Measurements from ENCODE around the gene FANK1. TPM values are rescaled to one million over a fixed set of nuclear protein-coding genes. Genes with fewer than 3 reads are reported as not detected.
"Not testable (repeated sequence)": the region's sequence is repeated elsewhere in the genome, so short reads cannot be mapped to it uniquely, and the experiment has no call there.

Gene FANK1
- total and polyA plus RNA-seq, 7 experiments from 2014 or later: 0.35 to 0.67 (median 0.37) TPM; not detected in 4

DNA sequence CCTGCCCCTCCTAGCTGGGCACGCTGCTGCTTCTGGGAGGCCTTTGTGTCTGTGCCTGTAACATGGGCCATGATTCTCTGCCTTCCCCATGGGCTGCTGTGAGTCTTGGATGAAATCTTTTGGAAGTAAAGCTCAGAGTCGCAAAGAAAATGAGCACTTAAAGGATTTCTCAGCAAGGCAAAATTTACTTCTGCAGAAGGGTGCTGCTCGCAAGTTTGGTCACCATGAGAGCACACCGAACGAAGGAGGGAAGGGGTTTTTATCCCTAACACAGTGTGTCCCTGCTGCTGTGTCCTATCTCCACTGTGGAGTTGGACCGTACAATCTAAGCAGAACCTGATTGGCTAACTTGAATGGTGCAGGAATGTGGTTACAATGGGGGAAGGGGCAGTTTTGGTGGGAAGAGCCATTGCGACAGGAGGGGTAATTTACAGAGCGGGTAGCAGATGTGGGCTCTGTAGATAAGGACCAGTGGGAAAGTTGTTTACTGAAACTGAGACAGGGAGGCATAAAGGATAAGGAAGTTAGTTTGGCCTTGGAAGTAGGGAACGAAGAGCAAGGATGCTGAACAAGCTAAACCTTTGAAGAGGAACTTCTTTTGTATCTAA is 57.5 kb downstream of the FANK1 start:
- peaks cover 0 to 4% (median 3%) of the 10 kb centered on the region in 5 donors for H3K36me3 Mint-ChIP-seq
- Histone ChIP-seq H3K27me3 (ENCODE audit: control insufficient read depth in 2 of 2, insufficient read depth in 2 of 2, low read length in 2 of 2) (peaks cover 0 to 2% of the 10 kb centered on the region in 2 donors), H3K27ac (ENCODE audit: low read depth, low read length) (no peak overlapping the region), H3K4me3 (ENCODE audit: low read length) (no peak overlapping the region), H3K4me1 (ENCODE audit: control insufficient read depth in 2 of 2, insufficient read depth in 2 of 2, low read length in 2 of 2) (no peaks in the 10 kb centered on the region), H3K36me3 (ENCODE audit: control insufficient read depth in 2 of 3, insufficient read depth in 3 of 3, low read length in 3 of 3) (no peaks in the 10 kb centered on the region), H3K9me3 (ENCODE audit: control insufficient read depth in 2 of 3, low read length in 3 of 3) (peaks cover 0 to 22% (median 6%) of the 10 kb centered on the region in 3 experiments)
- H3K4me1 Mint-ChIP-seq: no peaks in the 10 kb centered on the region
- intact Hi-C loops (cut with micrococcal nuclease): no loop called here
- DNase-seq (no peak), ATAC-seq (no peak)
- H3K27me3 Mint-ChIP-seq: peaks cover 0 to 9% (median 4%) of the 10 kb centered on the region in 5 donors
- CTCF ChIA-PET: no interaction called here
- H3K27ac Mint-ChIP-seq: no peak overlapping the region
- POLR2A ChIA-PET: no interaction called here
- no peak overlapping the region for H3K4me3 Mint-ChIP-seq
- H3K9me3 Mint-ChIP-seq: peaks cover 4 to 57% (median 20%) of the 10 kb centered on the region in 11 donors

- ATAC-seq (no peak), DNase-seq (no peak)
- Histone ChIP-seq H3K36me3 (ENCODE audit: control insufficient read depth in 2 of 3, insufficient read depth in 3 of 3, low read length in 3 of 3) (no peaks in the 10 kb centered on the region), H3K27ac (ENCODE audit: low read depth, low read length) (no peak overlapping the region), H3K4me3 (ENCODE audit: low read length) (no peak overlapping the region), H3K4me1 (ENCODE audit: control insufficient read depth in 2 of 2, insufficient read depth in 2 of 2, low read length in 2 of 2) (no peaks in the 10 kb centered on the region), H3K9me3 (ENCODE audit: control insufficient read depth in 2 of 3, low read length in 3 of 3) (peaks cover 0 to 22% (median 6%) of the 10 kb centered on the region in 3 experiments), H3K27me3 (ENCODE audit: control insufficient read depth in 2 of 2, insufficient read depth in 2 of 2, low read length in 2 of 2) (peaks cover 0 to 4% of the 10 kb centered on the region in 2 donors)
- no peak overlapping the region for H3K27ac Mint-ChIP-seq
- peaks cover 4 to 57% (median 20%) of the 10 kb centered on the region in 11 donors for H3K9me3 Mint-ChIP-seq
- peaks cover 0 to 4% (median 3%) of the 10 kb centered on the region in 5 donors for H3K36me3 Mint-ChIP-seq
- POLR2A ChIA-PET: no interaction called here
- no peak overlapping the region for H3K4me3 Mint-ChIP-seq
- CTCF ChIA-PET: no interaction called here
- intact Hi-C loops (cut with micrococcal nuclease): no loop called here
- H3K4me1 Mint-ChIP-seq: no peaks in the 10 kb centered on the region
- H3K27me3 Mint-ChIP-seq: peaks cover 0 to 10% (median 4%) of the 10 kb centered on the region in 5 donors
Observed at GRCh38 chr10:125955766-125956165, 59.4 kb downstream of the FANK1 start.

- CTCF ChIA-PET: no interaction called here
Observed at GRCh38 chr10:125961743-125962142, 65.4 kb downstream of the FANK1 start.

GRCh38 chr10:125962200-125962599 is 65.8 kb downstream of the FANK1 start:
- Histone ChIP-seq H3K4me3 (ENCODE audit: low read length) (no peak overlapping the region), H3K27me3 (ENCODE audit: control insufficient read depth in 2 of 2, insufficient read depth in 2 of 2, low read length in 2 of 2) (peaks cover 3 to 4% of the 10 kb centered on the region in 2 donors), H3K9me3 (ENCODE audit: control insufficient read depth in 2 of 3, low read length in 3 of 3) (no peaks in the 10 kb centered on the region), H3K36me3 (ENCODE audit: control insufficient read depth in 2 of 3, insufficient read depth in 3 of 3, low read length in 3 of 3) (no peaks in the 10 kb centered on the region), H3K4me1 (ENCODE audit: control insufficient read depth in 2 of 2, insufficient read depth in 2 of 2, low read length in 2 of 2) (no peaks in the 10 kb centered on the region), H3K27ac (ENCODE audit: low read depth, low read length) (no peak overlapping the region)
- intact Hi-C loops (cut with micrococcal nuclease): no loop called here
- no peak overlapping the region for H3K4me3 Mint-ChIP-seq
- ChIA-PET POLR2A (no interaction called here), CTCF (no interaction called here)
- no peak overlapping the region for H3K27ac Mint-ChIP-seq
- H3K4me1 Mint-ChIP-seq: no peaks in the 10 kb centered on the region
- DNase-seq (no peak), ATAC-seq (no peak)
- peaks cover 0 to 5% (median under 1%) of the 10 kb centered on the region in 11 donors for H3K9me3 Mint-ChIP-seq
- peaks cover 0 to 3% (median 0%) of the 10 kb centered on the region in 5 donors for H3K36me3 Mint-ChIP-seq
- H3K27me3 Mint-ChIP-seq: peaks cover 0 to 25% (median 10%) of the 10 kb centered on the region in 5 donors

More at GRCh38 chr10:125961743-125962142, 65.4 kb downstream of the FANK1 start:
- Mint-ChIP-seq H3K9me3 (peaks cover 0 to 9% (median 3%) of the 10 kb centered on the region in 11 donors), H3K36me3 (peaks cover 0 to 4% (median 0%) of the 10 kb centered on the region in 5 donors), H3K27ac (no peak overlapping the region), H3K4me1 (no peaks in the 10 kb centered on the region), H3K27me3 (peaks cover 0 to 22% (median 5%) of the 10 kb centered on the region in 5 donors), H3K4me3 (no peak overlapping the region)
- ATAC-seq (no peak), DNase-seq (no peak)
- Histone ChIP-seq H3K9me3 (ENCODE audit: control insufficient read depth in 2 of 3, low read length in 3 of 3) (no peaks in the 10 kb centered on the region), H3K27ac (ENCODE audit: low read depth, low read length) (no peak overlapping the region), H3K4me1 (ENCODE audit: control insufficient read depth in 2 of 2, insufficient read depth in 2 of 2, low read length in 2 of 2) (no peaks in the 10 kb centered on the region), H3K36me3 (ENCODE audit: control insufficient read depth in 2 of 3, insufficient read depth in 3 of 3, low read length in 3 of 3) (no peaks in the 10 kb centered on the region), H3K4me3 (ENCODE audit: low read length) (no peak overlapping the region), H3K27me3 (ENCODE audit: control insufficient read depth in 2 of 2, insufficient read depth in 2 of 2, low read length in 2 of 2) (peaks cover 3 to 4% of the 10 kb centered on the region in 2 donors)
- intact Hi-C loops (cut with micrococcal nuclease): no loop called here
- POLR2A ChIA-PET: no interaction called here

DNA sequence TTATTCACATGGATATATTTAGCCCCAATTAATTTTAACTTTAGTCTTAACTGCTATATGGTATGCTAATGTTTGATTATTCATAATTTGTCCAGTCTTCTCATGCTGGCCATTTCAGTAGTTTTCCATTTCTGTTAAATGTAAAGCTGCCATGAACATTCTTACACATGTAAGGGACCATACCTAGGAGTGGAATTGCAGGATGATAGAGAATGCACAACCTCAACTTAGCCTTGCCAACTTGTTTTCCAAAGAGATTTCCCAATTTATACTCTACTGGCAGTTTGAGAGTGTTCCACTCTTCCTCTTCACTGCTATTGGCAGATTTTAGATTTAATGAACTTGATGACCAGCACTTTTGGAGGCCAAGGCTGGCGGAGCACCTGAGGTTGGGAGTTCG is 68.2 kb downstream of the FANK1 start:
- H3K9me3 Mint-ChIP-seq: peaks cover 0 to 4% (median 0%) of the 10 kb centered on the region in 11 donors
- H3K4me3 Mint-ChIP-seq: no peak overlapping the region
- POLR2A ChIA-PET: no interaction called here
- H3K4me1 ChIP-seq (ENCODE audit: control insufficient read depth in 2 of 2, insufficient read depth in 2 of 2, low read length in 2 of 2): no peaks in the 10 kb centered on the region
- CTCF ChIA-PET: no interaction called here
- no peak overlapping the region for H3K4me3 ChIP-seq (ENCODE audit: low read length)
- H3K36me3 ChIP-seq (ENCODE audit: control insufficient read depth in 2 of 3, insufficient read depth in 3 of 3, low read length in 3 of 3): no peaks in the 10 kb centered on the region
- DNase-seq: no peak
- no peak overlapping the region for H3K27ac ChIP-seq (ENCODE audit: low read depth, low read length)
- H3K27me3 ChIP-seq (ENCODE audit: control insufficient read depth in 2 of 2, insufficient read depth in 2 of 2, low read length in 2 of 2): peaks cover 0 to 3% of the 10 kb centered on the region in 2 donors
- no peaks in the 10 kb centered on the region for H3K4me1 Mint-ChIP-seq
- peaks cover 0 to 16% (median 8%) of the 10 kb centered on the region in 5 donors for H3K27me3 Mint-ChIP-seq
- intact Hi-C loops (cut with micrococcal nuclease): no loop called here
- ATAC-seq: no peak
- no peaks in the 10 kb centered on the region for H3K9me3 ChIP-seq (ENCODE audit: control insufficient read depth in 2 of 3, low read length in 3 of 3)
- H3K27ac Mint-ChIP-seq: no peak overlapping the region
- H3K36me3 Mint-ChIP-seq: peaks cover 0 to 3% (median 0%) of the 10 kb centered on the region in 5 donors

GRCh38 chr10:125967533-125967932 is 71.2 kb downstream of the FANK1 start:
- ChIA-PET POLR2A (no interaction called here), CTCF (no interaction called here)
- H3K4me1 ChIP-seq (ENCODE audit: control insufficient read depth in 2 of 2, insufficient read depth in 2 of 2, low read length in 2 of 2): no peaks in the 10 kb centered on the region
- Mint-ChIP-seq H3K27me3 (peaks cover 0 to 10% (median 6%) of the 10 kb centered on the region in 5 donors), H3K27ac (no peak overlapping the region), H3K9me3 (peaks cover 0 to 16% (median 3%) of the 10 kb centered on the region in 11 donors), H3K36me3 (peaks cover 0 to 3% (median 0%) of the 10 kb centered on the region in 5 donors), H3K4me3 (no peak overlapping the region), H3K4me1 (no peaks in the 10 kb centered on the region)
- no peaks in the 10 kb centered on the region for H3K9me3 ChIP-seq (ENCODE audit: control insufficient read depth in 2 of 3, low read length in 3 of 3)
- intact Hi-C loops (cut with micrococcal nuclease): no loop called here
- no peak for ATAC-seq
- DNase-seq: no peak
- no peaks in the 10 kb centered on the region for H3K27me3 ChIP-seq (ENCODE audit: control insufficient read depth in 2 of 2, insufficient read depth in 2 of 2, low read length in 2 of 2)
- no peak overlapping the region for H3K4me3 ChIP-seq (ENCODE audit: low read length)
- no peak overlapping the region for H3K27ac ChIP-seq (ENCODE audit: low read depth, low read length)
- H3K36me3 ChIP-seq (ENCODE audit: control insufficient read depth in 2 of 3, insufficient read depth in 3 of 3, low read length in 3 of 3): no peaks in the 10 kb centered on the region

- Mint-ChIP-seq H3K27me3 (peaks cover 0 to 14% (median 7%) of the 10 kb centered on the region in 5 donors), H3K9me3 (peaks cover 0 to 12% (median 3%) of the 10 kb centered on the region in 11 donors)
- DNase-seq; H3K36me3 ChIP-seq (ENCODE audit: control insufficient read depth in 2 of 3, insufficient read depth in 3 of 3, low read length in 3 of 3); H3K4me3 Mint-ChIP-seq; H3K4me1 Mint-ChIP-seq; H3K9me3 ChIP-seq (ENCODE audit: control insufficient read depth in 2 of 3, low read length in 3 of 3); H3K4me3 ChIP-seq (ENCODE audit: low read length); H3K27ac ChIP-seq (ENCODE audit: low read depth, low read length); intact Hi-C loops (cut with micrococcal nuclease); POLR2A ChIA-PET; H3K27me3 ChIP-seq (ENCODE audit: control insufficient read depth in 2 of 2, insufficient read depth in 2 of 2, low read length in 2 of 2); CTCF ChIA-PET; H3K36me3 Mint-ChIP-seq; H3K27ac Mint-ChIP-seq; H3K4me1 ChIP-seq (ENCODE audit: control insufficient read depth in 2 of 2, insufficient read depth in 2 of 2, low read length in 2 of 2); ATAC-seq: not testable (repeated sequence)
Observed at GRCh38 chr10:125970077-125970630, 73.8 kb downstream of the FANK1 start.
